CD4-positive, alpha-beta T cell (primary cell): ENCODE measurements around the gene CACNA2D3. TPM values are rescaled to one million over a fixed set of nuclear protein-coding genes. Genes with fewer than 3 reads are reported as not detected.

Experiments used
- ATAC-seq: fragments of 200-7000 bp; cut with Tn5 transposase; one replicate; pipeline ENCODE4 v1.10.0; 2022; ENCODE audit warnings: mild to moderate bottlenecking; ENCODE audit not compliant: poor library complexity
- CTCF ChIA-PET: fragments of 350-600 bp; sonication (Branson Sonifier 250); formaldehyde crosslinking; loops from one replicate; lab custom pipeline; 2021; ENCODE audit warnings: antibody characterized with exemption, inconsistent platforms; lab: Charles Lee
- POLR2A ChIA-PET: fragments of 350-600 bp; sonication (Branson Sonifier 250); formaldehyde crosslinking; loops from one replicate; lab custom pipeline; 2021; ENCODE audit warnings: antibody characterized with exemption, inconsistent platforms; lab: Charles Lee
- DNase-seq, 14 experiments: peaks; one replicate each; pipeline ENCODE4 v3.0.0-alpha.2; 2013 to 2020; ENCODE audit warnings: mixed read lengths in 2 of 14
- H3K27ac ChIP-seq, 2 donors: one replicate each; pipeline versions ENCODE4 v1.5.1 to v1.7.0; 2013; ENCODE audit warnings: low read length in 2 of 2, low read depth in 1 of 2, mild to moderate bottlenecking in 1 of 2
- H3K27me3 ChIP-seq, 2 experiments: 1 replicate in 1 of 2; 2 replicates in 1 of 2; pipeline versions ENCODE4 v1.6.1 to v1.7.0; 2013; ENCODE audit warnings: low read length in 2 of 2, control low read depth in 1 of 2, mild to moderate bottlenecking in 1 of 2, moderate library complexity in 1 of 2; ENCODE audit not compliant: insufficient read depth in 2 of 2, control insufficient read depth in 1 of 2
- H3K36me3 ChIP-seq: one replicate; pipeline ENCODE4 v1.6.1; 2013; ENCODE audit warnings: low read length, control low read depth; ENCODE audit not compliant: insufficient read depth
- H3K4me1 ChIP-seq: one replicate; pipeline ENCODE4 v1.6.1; 2013; ENCODE audit warnings: low read length, control low read depth; ENCODE audit not compliant: insufficient read depth
- H3K4me3 ChIP-seq: one replicate; pipeline ENCODE4 v1.5.1; 2013; ENCODE audit warnings: mild to moderate bottlenecking, low read length, moderate library complexity
- H3K9me3 ChIP-seq, 2 experiments: 1 replicate in 1 of 2; 2 replicates in 1 of 2; pipeline versions ENCODE4 v1.6.1 to v1.7.0; 2013; ENCODE audit warnings: low read length in 2 of 2, mild to moderate bottlenecking in 2 of 2, control low read depth in 1 of 2, moderate library complexity in 1 of 2; ENCODE audit not compliant: control insufficient read depth in 1 of 2, insufficient read depth in 1 of 2
- H3K27ac Mint-ChIP-seq: one replicate; pipeline ENCODE4 v1.8.0; 2020; ENCODE audit warnings: mixed read lengths
- H3K27me3 Mint-ChIP-seq: one replicate; pipeline ENCODE4 v1.8.0; 2021; ENCODE audit warnings: mixed read lengths
- H3K36me3 Mint-ChIP-seq: one replicate; pipeline ENCODE4 v1.8.0; 2021; ENCODE audit warnings: low read depth, mixed read lengths
- H3K4me1 Mint-ChIP-seq: one replicate; pipeline ENCODE4 v1.8.0; 2021; ENCODE audit warnings: low read depth, mixed read lengths
- H3K4me3 Mint-ChIP-seq: one replicate; pipeline ENCODE4 v1.8.0; 2020; ENCODE audit warnings: mild to moderate bottlenecking, mixed read lengths
- H3K9me3 Mint-ChIP-seq: one replicate; pipeline ENCODE4 v1.8.0; 2020; ENCODE audit warnings: mixed read lengths
- intact Hi-C, 2 experiments: fragments of 100-400 bp; cut with DNase I in 1 of 2; cut with micrococcal nuclease in 1 of 2; formaldehyde crosslinking; loops; one replicate each; pipeline versions ENCODE4 v1.15.1 to v1.9.0; 2023 to 2025; cut with DNase I, micrococcal nuclease
- total RNA-seq, 174 experiments: library from RNA in 2 of 174; stranded (reverse) in 2 of 174; gene quantifications; one replicate each; pipeline ENCODE4 v1.2.3 and lab custom pipeline; 2021 to 2026
- TF ChIP-seq, protein P1 (sequence below): fragments of 200-600 bp; IDR thresholded peaks from one replicate; pipeline ENCODE4 v1.8.0; 2022; ENCODE audit warnings: antibody characterized with exemption, mild to moderate bottlenecking

CACNA2D3 gene
- total RNA-seq, 2 experiments from 2014 or later, result 0.08 TPM; not detected in 1

DNA sequence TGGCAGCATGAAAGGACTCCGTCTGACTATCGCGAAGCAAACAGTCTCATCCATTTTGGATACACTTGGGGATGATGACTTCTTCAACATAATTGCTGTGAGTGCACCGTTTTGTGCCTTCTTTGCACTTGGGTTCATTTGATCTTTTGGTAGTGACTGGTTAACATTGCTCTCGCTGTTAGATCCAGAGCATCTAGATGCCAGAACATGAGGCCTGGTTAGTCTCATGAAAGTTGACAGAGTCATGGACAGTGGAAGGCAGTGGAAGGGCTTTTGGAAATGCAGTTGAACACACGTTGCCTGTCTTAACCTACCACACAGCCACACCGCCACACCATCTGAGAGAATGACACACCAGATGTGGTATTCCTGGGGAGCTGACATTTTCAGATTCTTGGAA is 447.7 kb downstream of the CACNA2D3 start:
- TF ChIP-seq, protein P1, sequence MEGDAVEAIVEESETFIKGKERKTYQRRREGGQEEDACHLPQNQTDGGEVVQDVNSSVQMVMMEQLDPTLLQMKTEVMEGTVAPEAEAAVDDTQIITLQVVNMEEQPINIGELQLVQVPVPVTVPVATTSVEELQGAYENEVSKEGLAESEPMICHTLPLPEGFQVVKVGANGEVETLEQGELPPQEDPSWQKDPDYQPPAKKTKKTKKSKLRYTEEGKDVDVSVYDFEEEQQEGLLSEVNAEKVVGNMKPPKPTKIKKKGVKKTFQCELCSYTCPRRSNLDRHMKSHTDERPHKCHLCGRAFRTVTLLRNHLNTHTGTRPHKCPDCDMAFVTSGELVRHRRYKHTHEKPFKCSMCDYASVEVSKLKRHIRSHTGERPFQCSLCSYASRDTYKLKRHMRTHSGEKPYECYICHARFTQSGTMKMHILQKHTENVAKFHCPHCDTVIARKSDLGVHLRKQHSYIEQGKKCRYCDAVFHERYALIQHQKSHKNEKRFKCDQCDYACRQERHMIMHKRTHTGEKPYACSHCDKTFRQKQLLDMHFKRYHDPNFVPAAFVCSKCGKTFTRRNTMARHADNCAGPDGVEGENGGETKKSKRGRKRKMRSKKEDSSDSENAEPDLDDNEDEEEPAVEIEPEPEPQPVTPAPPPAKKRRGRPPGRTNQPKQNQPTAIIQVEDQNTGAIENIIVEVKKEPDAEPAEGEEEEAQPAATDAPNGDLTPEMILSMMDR, result no peak
- no peaks in the 10 kb centered on the region for H3K9me3 Mint-ChIP-seq
- peaks cover 4% of the 10 kb centered on the region for H3K27me3 Mint-ChIP-seq
- no peaks in the 10 kb centered on the region for H3K4me1 Mint-ChIP-seq
- H3K9me3 ChIP-seq, result no peaks in the 10 kb centered on the region
- ChIA-PET CTCF (no interaction called here), POLR2A (no interaction called here)
- no peaks in the 10 kb centered on the region for H3K4me1 ChIP-seq
- H3K36me3 ChIP-seq, result no peaks in the 10 kb centered on the region
- H3K27ac ChIP-seq, result no peak overlapping the region
- H3K4me3 Mint-ChIP-seq, result no peak overlapping the region
- H3K4me3 ChIP-seq, result no peak overlapping the region
- no peak overlapping the region for H3K27ac Mint-ChIP-seq
- no peak for DNase-seq
- H3K27me3 ChIP-seq, result no peaks in the 10 kb centered on the region
- H3K36me3 Mint-ChIP-seq, result no peaks in the 10 kb centered on the region
- ATAC-seq, result no peak
- intact Hi-C loops, result no loop called here

GRCh38 chr3:54572197-54572895 is 450.0 kb downstream of the CACNA2D3 start:
- H3K27me3 Mint-ChIP-seq, result no peaks in the 10 kb centered on the region
- no peak overlapping the region for H3K27ac Mint-ChIP-seq
- ATAC-seq, result no peak
- TF ChIP-seq, protein P1, result no peak
- Histone ChIP-seq H3K27me3 (no peaks in the 10 kb centered on the region), H3K4me3 (no peak overlapping the region), H3K9me3 (peaks cover 0 to 5% of the 10 kb centered on the region in 2 experiments), H3K27ac (no peak overlapping the region), H3K4me1 (no peaks in the 10 kb centered on the region), H3K36me3 (no peaks in the 10 kb centered on the region)
- intact Hi-C loops, result no loop called here
- ChIA-PET POLR2A (no interaction called here), CTCF (no interaction called here)
- H3K4me3 Mint-ChIP-seq, result no peak overlapping the region
- no peaks in the 10 kb centered on the region for H3K4me1 Mint-ChIP-seq
- H3K9me3 Mint-ChIP-seq, result no peaks in the 10 kb centered on the region
- H3K36me3 Mint-ChIP-seq, result no peaks in the 10 kb centered on the region
- DNase-seq, result no peak

GRCh38 chr3:54573858-54574257 is 451.5 kb downstream of the CACNA2D3 start:
- no peak for ATAC-seq
- Mint-ChIP-seq H3K36me3 (no peaks in the 10 kb centered on the region), H3K9me3 (no peaks in the 10 kb centered on the region), H3K4me3 (no peak overlapping the region), H3K27ac (no peak overlapping the region), H3K4me1 (no peaks in the 10 kb centered on the region), H3K27me3 (no peaks in the 10 kb centered on the region)
- no peaks in the 10 kb centered on the region for H3K4me1 ChIP-seq
- H3K36me3 ChIP-seq, result no peaks in the 10 kb centered on the region
- peaks cover 0 to 5% of the 10 kb centered on the region in 2 experiments for H3K9me3 ChIP-seq
- TF ChIP-seq, protein P1, result no peak
- intact Hi-C loops, result no loop called here
- no peak overlapping the region for H3K27ac ChIP-seq
- ChIA-PET POLR2A (no interaction called here), CTCF (no interaction called here)
- H3K27me3 ChIP-seq, result no peaks in the 10 kb centered on the region
- no peak for DNase-seq
- no peak overlapping the region for H3K4me3 ChIP-seq
